Lower lobe of right lung (tissue), 2 donors: ENCODE measurements around the gene TMCC3. TPM values are rescaled to one million over a fixed set of nuclear protein-coding genes. Genes with fewer than 3 reads are reported as not detected.

Experiments used
- ATAC-seq, 2 donors: fragments of 200-7000 bp; cut with Tn5 transposase; one replicate each; pipeline ENCODE4 v1.9.1; 2020 to 2022; ENCODE audit warnings: mild to moderate bottlenecking in 2 of 2, moderate library complexity in 2 of 2
- DNase-seq: peaks from one replicate; pipeline ENCODE4 v3.0.0-alpha.2; 2020
- H3K27ac ChIP-seq: fragments of 200-600 bp; one replicate; pipeline ENCODE4 v1.8.0; 2022
- H3K27me3 ChIP-seq: fragments of 200-600 bp; one replicate; pipeline ENCODE4 v1.8.0; 2022; ENCODE audit warnings: low read depth
- H3K36me3 ChIP-seq: fragments of 200-600 bp; one replicate; pipeline ENCODE4 v1.8.0; 2022; ENCODE audit warnings: mild to moderate bottlenecking
- H3K4me1 ChIP-seq: fragments of 200-600 bp; one replicate; pipeline ENCODE4 v1.8.0; 2022
- H3K4me3 ChIP-seq: fragments of 200-600 bp; one replicate; pipeline ENCODE4 v1.8.0; 2022; ENCODE audit warnings: mild to moderate bottlenecking
- H3K9me3 ChIP-seq: fragments of 200-600 bp; one replicate; pipeline ENCODE4 v1.8.0; 2022
- CTCF ChIP-seq: fragments of 200-600 bp; IDR thresholded peaks from one replicate; pipeline ENCODE4 v1.8.0; 2022; ENCODE audit warnings: antibody characterized with exemption, mild to moderate bottlenecking
- intact Hi-C: fragments of 100-400 bp; cut with DNase I; formaldehyde crosslinking; loops from one replicate; pipeline ENCODE4 v1.11.0; 2022
- microRNA-seq: library from miRNA; unstranded; fragments of <30 nt; microRNA quantifications from one replicate; pipeline ENCODE4 v1.2.0, GENCODE V29; 2020; ENCODE audit warnings: borderline number of aligned reads
- total RNA-seq: library from RNA; stranded (reverse); fragmentation: NEBNext Ultra II Directional; extraction: Animal tissue kit (Norgen Biotek cat#: 25700); gene quantifications from one replicate; pipeline ENCODE4 v1.2.1, GENCODE V29; 2021
- donor health status: DM: no; HTN: yes; CAD: no; lungs with severe emphysema.

Gene TMCC3
- total RNA-seq, 1 donor from 2014 or later = 9.7 TPM

- no peaks in the 10 kb centered on the region for H3K9me3 ChIP-seq
- no peak for TF ChIP-seq CTCF
- no peak overlapping the region for H3K4me3 ChIP-seq
- no peaks in the 10 kb centered on the region for H3K36me3 ChIP-seq
- ATAC-seq (no peak), DNase-seq (no peak)
- no peaks in the 10 kb centered on the region for H3K27me3 ChIP-seq
- peaks cover 6% of the 10 kb centered on the region for H3K4me1 ChIP-seq
- no peak overlapping the region for H3K27ac ChIP-seq
- intact Hi-C loops = loop anchor here (10.0 kb wide), 1 partner anchor 399 kb away; no protein-coding TSS in a partner anchor
Observed at GRCh38 chr12:94534278-94534677, 116.1 kb downstream of the TMCC3 start.

GRCh38 chr12:94532490-94533422 is 117.6 kb downstream of the TMCC3 start:
- ATAC-seq = peak; percentile 79 to 88
- intact Hi-C loops = loop anchor here (10.0 kb wide), 1 partner anchor 398 kb away; no protein-coding TSS in a partner anchor
- TF ChIP-seq CTCF = peak; percentile 77
- H3K4me3 ChIP-seq = no peak overlapping the region
- no peak overlapping the region for H3K27ac ChIP-seq
- DNase-seq = peak; percentile 67
- no peaks in the 10 kb centered on the region for H3K9me3 ChIP-seq
- H3K4me1 ChIP-seq = peaks cover 6% of the 10 kb centered on the region
- no peaks in the 10 kb centered on the region for H3K36me3 ChIP-seq
- H3K27me3 ChIP-seq = no peaks in the 10 kb centered on the region

GRCh38 chr12:94531196-94531720 is 119.1 kb downstream of the TMCC3 start:
- intact Hi-C loops = loop anchor here (10.0 kb wide), 1 partner anchor 396 kb away; no protein-coding TSS in a partner anchor
- Histone ChIP-seq H3K9me3 (no peaks in the 10 kb centered on the region), H3K4me3 (no peak overlapping the region), H3K36me3 (no peaks in the 10 kb centered on the region), H3K27ac (no peak overlapping the region), H3K4me1 (peaks cover 6% of the 10 kb centered on the region), H3K27me3 (no peaks in the 10 kb centered on the region)
- DNase-seq = no peak
- no peak for TF ChIP-seq CTCF
- ATAC-seq = no peak

- Histone ChIP-seq H3K27me3 (no peaks in the 10 kb centered on the region), H3K36me3 (no peaks in the 10 kb centered on the region), H3K4me1 (no peaks in the 10 kb centered on the region), H3K27ac (no peak overlapping the region), H3K9me3 (no peaks in the 10 kb centered on the region), H3K4me3 (no peak overlapping the region)
- intact Hi-C loops = no loop called here
- no peak for TF ChIP-seq CTCF
- ATAC-seq (no peak), DNase-seq (no peak)
Observed at GRCh38 chr12:94525951-94526350, 124.4 kb downstream of the TMCC3 start.

Small RNA genes within 50 kb of the gene (microRNA-seq; reads per million reads assigned to microRNA genes)
- not detected for gene MIR5700

Other genes with a start within 250 kb of the TMCC3 start
- 11.6 TPM for gene CEP83, start 190.7 kb downstream of the TMCC3 start, total RNA-seq